Measurements from ENCODE around the gene DPAGT1. TPM values are rescaled to one million over a fixed set of nuclear protein-coding genes. Genes with fewer than 3 reads are reported as not detected.

The DPAGT1 gene
- total RNA-seq, 1 experiment from 2014 or later: 63.5 TPM

GRCh38 chr11:119095066-119095880 lies 6.4 kb downstream of the DPAGT1 start (continued):
- TF ChIP-seq SMAD4 (CRISPR knock-in tag; IDR thresholded peaks at IDR 0.05): 0 out of 2 replicates have a peak, but pooled peaks have one; percentile 76
- peak; percentile 93 for TF ChIP-seq FOXP1 (CRISPR knock-in tag; IDR thresholded peaks at IDR 0.05; ENCODE audit: borderline replicate concordance)
- peak; percentile 87; the same call in 1 of the 2 replicates for TF ChIP-seq ZNF281 (CRISPR knock-in tag; IDR thresholded peaks at IDR 0.05)
- TF ChIP-seq CBFB (CRISPR knock-in tag; IDR thresholded peaks at IDR 0.05; ENCODE audit: low read depth): peak; percentile 32
- 0 out of 2 replicates have a peak, but pooled peaks have one; percentile 59 for TF ChIP-seq E2F4 (CRISPR knock-in tag; IDR thresholded peaks at IDR 0.05; ENCODE audit: borderline replicate concordance, low read depth)
- peak; percentile 67; the same call in 1 of the 2 replicates for TF ChIP-seq SP1 (CRISPR knock-in tag; conservative IDR thresholded peaks at IDR 0.05)
- no peak; the same call in 1 of the 2 replicates for TF ChIP-seq ZNF425 (CRISPR knock-in tag; conservative IDR thresholded peaks at IDR 0.05)
- TF ChIP-seq NR1H2 (CRISPR knock-in tag; IDR thresholded peaks at IDR 0.05): 0 out of 2 replicates have a peak, but pooled peaks have one; percentile 36

- peak overlapping the region; percentile 94 for H3K4me3 Mint-ChIP-seq
- H3K27me3 Mint-ChIP-seq (ENCODE audit: low read depth): no peaks in the 10 kb centered on the region
- peak overlapping the region; percentile 68 for H3K27ac Mint-ChIP-seq
- ATAC-seq (peak; percentile 14), DNase-seq (ENCODE audit: low spot score) (peak; percentile 74)
- CTCF ChIA-PET: interaction anchor here (0.6 to 2.1 kb wide), 5 partner anchors 29 to 246 kb away, joined by 3 to 8 read pairs (median 4); partner anchors contain the start of gene C1QTNF5
- peaks cover 24% of the 10 kb centered on the region for H3K4me1 Mint-ChIP-seq
- no peaks in the 10 kb centered on the region for H3K9me3 Mint-ChIP-seq
- POLR2A ChIA-PET: interaction anchor here (0.6 to 2.6 kb wide), 6 partner anchors 10 to 102 kb away, joined by 3 to 12 read pairs (median 4); partner anchors contain the start of genes C2CD2L, HMBS and VPS11
- H3K36me3 Mint-ChIP-seq: peaks cover 51% of the 10 kb centered on the region
- peak; percentile 96 for TF ChIP-seq HMGXB4 (CRISPR knock-in tag; IDR thresholded peaks at IDR 0.05)
- no peak for TF ChIP-seq FOXP4 (CRISPR knock-in tag; IDR thresholded peaks at IDR 0.05)
- TF ChIP-seq AR (CRISPR knock-in tag; IDR thresholded peaks at IDR 0.05): no peak
- 0 out of 2 replicates have a peak, but pooled peaks have one; percentile 26 for TF ChIP-seq SMAD4 (CRISPR knock-in tag; IDR thresholded peaks at IDR 0.05)
These were observed 6.9 kb downstream of the DPAGT1 start for GRCh38 chr11:119094816-119095065.

All from WTC11 (cell line).